Measurements from ENCODE around the gene PPP2R2D.
A peak's percentile ranks its signal among the peaks of the same experiment; 100 is the strongest.

PPP2R2D gene

GRCh38 chr10:131996466-131997365, 95.9 kb downstream of the PPP2R2D start:
- Histone ChIP-seq H3K4me3 (ENCODE audit: low read length) (no peak overlapping the region), H3K9me3 (ENCODE audit: low read length) (no peaks in the 10 kb centered on the region), H2AFZ (ENCODE audit: low read depth, low read length) (no peak overlapping the region), H3K36me3 (ENCODE audit: insufficient read depth, low read length) (no peaks in the 10 kb centered on the region), H3K27me3 (ENCODE audit: insufficient read depth, low read length) (no peaks in the 10 kb centered on the region), H3K4me1 (ENCODE audit: insufficient read depth, low read length) (peaks cover 8% of the 10 kb centered on the region)

DNA sequence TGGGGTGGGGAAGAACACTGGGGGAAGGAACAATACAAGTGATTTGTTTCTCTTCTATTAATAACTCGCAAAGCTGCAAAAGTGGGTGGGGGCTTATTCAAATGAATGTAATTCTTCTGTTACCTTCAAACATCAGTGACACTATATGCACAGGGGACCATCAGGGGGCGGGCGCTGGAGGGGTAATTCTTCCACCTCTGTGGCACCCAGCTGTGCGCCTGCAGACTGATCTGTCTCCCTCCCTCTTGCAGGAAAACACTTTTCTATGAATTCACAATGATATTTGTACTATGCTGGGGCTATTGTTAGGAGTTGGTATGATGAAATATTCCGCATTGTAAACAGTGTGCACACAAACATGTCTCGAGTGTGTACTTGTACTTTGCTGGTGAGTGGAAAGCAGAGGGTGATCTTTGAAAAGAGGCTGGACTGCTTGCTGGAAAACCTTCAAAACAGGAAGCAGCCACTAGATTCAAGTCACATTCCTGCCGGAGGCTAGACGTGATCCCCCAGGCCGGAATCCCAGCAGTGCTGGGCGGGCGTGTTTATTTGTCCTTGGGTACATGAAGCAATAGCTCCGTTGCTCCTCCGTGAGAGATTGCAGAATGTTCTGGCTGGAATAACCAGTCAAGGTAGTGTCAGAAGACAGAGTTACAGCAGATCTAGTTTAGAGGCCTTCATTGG, 96.7 kb downstream of the PPP2R2D start:
- H2AFZ ChIP-seq (ENCODE audit: low read depth, low read length): peak overlapping the region; percentile 60
- peaks cover 8% of the 10 kb centered on the region for H3K4me1 ChIP-seq (ENCODE audit: insufficient read depth, low read length)
- H3K27me3 ChIP-seq (ENCODE audit: insufficient read depth, low read length): no peaks in the 10 kb centered on the region
- no peak overlapping the region for H3K4me3 ChIP-seq (ENCODE audit: low read length)
- no peaks in the 10 kb centered on the region for H3K9me3 ChIP-seq (ENCODE audit: low read length)
- no peaks in the 10 kb centered on the region for H3K36me3 ChIP-seq (ENCODE audit: insufficient read depth, low read length)

- Histone ChIP-seq H3K27me3 (ENCODE audit: insufficient read depth, low read length) (no peaks in the 10 kb centered on the region), H3K4me1 (ENCODE audit: insufficient read depth, low read length) (peaks cover 8% of the 10 kb centered on the region), H2AFZ (ENCODE audit: low read depth, low read length) (peak overlapping the region; percentile 60), H3K4me3 (ENCODE audit: low read length) (no peak overlapping the region), H3K36me3 (ENCODE audit: insufficient read depth, low read length) (no peaks in the 10 kb centered on the region), H3K9me3 (ENCODE audit: low read length) (no peaks in the 10 kb centered on the region)
Observed at GRCh38 chr10:131998050-131998844, 97.4 kb downstream of the PPP2R2D start.

DNA sequence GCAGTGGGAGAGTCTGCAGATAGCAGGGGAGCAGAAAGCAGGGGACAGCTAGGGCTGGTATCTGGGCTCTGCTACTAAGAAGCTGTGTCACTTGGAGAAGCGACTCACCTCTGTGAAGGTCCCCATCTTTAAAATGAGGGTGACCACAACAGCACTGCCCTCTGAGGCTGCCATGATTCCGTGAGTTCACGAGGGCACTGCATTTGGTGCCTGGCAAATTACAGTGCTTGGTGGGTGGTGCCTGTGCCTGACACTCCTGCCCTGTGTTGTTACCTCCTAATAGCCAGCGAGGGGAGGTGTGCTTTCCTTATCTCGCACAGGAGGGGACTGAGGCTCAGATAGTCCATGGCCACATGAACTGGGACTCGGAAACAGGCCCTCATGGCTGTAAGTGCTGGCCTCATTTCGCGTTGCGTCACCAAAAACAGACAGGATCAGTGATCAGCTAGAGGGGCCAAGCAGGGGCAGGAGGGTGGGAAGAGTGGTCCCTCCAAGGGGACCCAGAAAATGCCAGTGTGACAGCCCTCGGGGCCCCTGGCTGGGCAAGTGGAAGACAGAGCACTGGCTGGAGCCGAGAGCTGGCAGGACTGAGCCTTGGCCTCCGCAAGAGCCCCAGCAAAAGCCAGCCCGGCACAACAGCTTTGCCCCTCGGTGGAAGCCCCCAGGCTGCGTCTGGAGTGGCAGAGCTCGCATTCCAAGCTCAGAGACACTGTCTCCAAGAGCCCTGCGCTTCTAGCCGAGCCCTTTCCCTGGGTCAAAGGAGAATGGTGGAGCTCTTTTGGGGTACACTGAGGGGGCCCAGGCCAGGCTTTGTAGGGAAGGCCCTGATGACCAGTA, 98.3 kb downstream of the PPP2R2D start:
- Histone ChIP-seq H3K4me1 (ENCODE audit: insufficient read depth, low read length) (peaks cover 8% of the 10 kb centered on the region), H3K4me3 (ENCODE audit: low read length) (no peak overlapping the region), H3K36me3 (ENCODE audit: insufficient read depth, low read length) (no peaks in the 10 kb centered on the region), H2AFZ (ENCODE audit: low read depth, low read length) (no peak overlapping the region), H3K27me3 (ENCODE audit: insufficient read depth, low read length) (peaks cover 3% of the 10 kb centered on the region), H3K9me3 (ENCODE audit: low read length) (no peaks in the 10 kb centered on the region)

- Histone ChIP-seq H3K4me1 (ENCODE audit: insufficient read depth, low read length) (peaks cover 8% of the 10 kb centered on the region), H3K36me3 (ENCODE audit: insufficient read depth, low read length) (no peaks in the 10 kb centered on the region), H3K4me3 (ENCODE audit: low read length) (no peak overlapping the region), H2AFZ (ENCODE audit: low read depth, low read length) (no peak overlapping the region), H3K27me3 (ENCODE audit: insufficient read depth, low read length) (peaks cover 3% of the 10 kb centered on the region), H3K9me3 (ENCODE audit: low read length) (no peaks in the 10 kb centered on the region)
Observed at GRCh38 chr10:132001238-132001972, 100.6 kb downstream of the PPP2R2D start.

DNA sequence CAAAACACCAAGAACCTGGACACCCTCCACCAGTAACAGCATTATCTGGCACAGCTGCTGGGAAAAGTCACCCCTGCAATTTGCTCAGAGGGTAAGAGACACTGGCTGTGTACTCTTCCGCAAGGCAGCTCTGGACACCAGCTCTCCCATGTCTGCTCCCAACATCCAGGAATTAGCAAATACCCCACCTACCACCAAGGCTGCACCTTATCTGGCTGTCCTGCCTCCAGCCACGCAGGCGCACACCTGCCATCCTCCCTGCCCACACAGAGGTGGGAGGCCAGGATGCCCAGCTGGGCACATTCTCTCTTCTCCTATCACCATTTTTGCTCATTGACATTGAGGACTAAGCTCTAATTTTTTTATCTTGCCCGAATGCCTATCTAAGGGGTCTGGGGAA, 101.2 kb downstream of the PPP2R2D start:
- Histone ChIP-seq H2AFZ (ENCODE audit: low read depth, low read length) (no peak overlapping the region), H3K36me3 (ENCODE audit: insufficient read depth, low read length) (no peaks in the 10 kb centered on the region), H3K9me3 (ENCODE audit: low read length) (peaks cover 3% of the 10 kb centered on the region), H3K4me1 (ENCODE audit: insufficient read depth, low read length) (peaks cover 8% of the 10 kb centered on the region), H3K27me3 (ENCODE audit: insufficient read depth, low read length) (peaks cover 5% of the 10 kb centered on the region), H3K4me3 (ENCODE audit: low read length) (no peak overlapping the region)

- Histone ChIP-seq H3K4me3 (ENCODE audit: low read length) (no peak overlapping the region), H3K27me3 (ENCODE audit: insufficient read depth, low read length) (peaks cover 13% of the 10 kb centered on the region), H3K36me3 (ENCODE audit: insufficient read depth, low read length) (no peaks in the 10 kb centered on the region), H3K9me3 (ENCODE audit: low read length) (peaks cover 4% of the 10 kb centered on the region), H2AFZ (ENCODE audit: low read depth, low read length) (no peak overlapping the region), H3K4me1 (ENCODE audit: insufficient read depth, low read length) (no peaks in the 10 kb centered on the region)
Observed at GRCh38 chr10:132003282-132003924, 102.6 kb downstream of the PPP2R2D start.

DNA sequence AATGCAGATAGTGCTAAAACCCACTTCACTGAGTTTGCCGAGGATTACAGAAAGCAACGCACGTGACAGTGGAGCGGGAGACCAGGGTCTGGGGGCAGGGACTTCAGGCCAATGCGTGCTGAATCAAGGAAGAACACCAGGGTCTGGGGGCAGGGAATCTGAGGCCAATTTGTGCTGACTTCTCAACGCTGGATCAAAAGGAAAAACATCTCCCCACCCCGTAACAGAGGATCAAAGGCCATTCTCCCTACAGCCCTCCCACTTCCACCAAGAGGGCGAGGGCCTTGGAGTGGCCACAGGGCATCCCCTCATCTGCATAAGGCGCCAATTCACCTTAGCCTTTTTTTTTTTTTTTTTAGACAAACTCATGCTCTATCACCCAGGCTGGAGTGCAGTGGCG, 103.2 kb downstream of the PPP2R2D start:
- H2AFZ ChIP-seq (ENCODE audit: low read depth, low read length): no peak overlapping the region
- H3K27me3 ChIP-seq (ENCODE audit: insufficient read depth, low read length): peaks cover 13% of the 10 kb centered on the region
- H3K4me1 ChIP-seq (ENCODE audit: insufficient read depth, low read length): no peaks in the 10 kb centered on the region
- H3K9me3 ChIP-seq (ENCODE audit: low read length): peaks cover 4% of the 10 kb centered on the region
- no peak overlapping the region for H3K4me3 ChIP-seq (ENCODE audit: low read length)
- H3K36me3 ChIP-seq (ENCODE audit: insufficient read depth, low read length): no peaks in the 10 kb centered on the region

- H3K4me1 ChIP-seq (ENCODE audit: insufficient read depth, low read length): no peaks in the 10 kb centered on the region
- H3K4me3 ChIP-seq (ENCODE audit: low read length): no peak overlapping the region
- H3K27me3 ChIP-seq (ENCODE audit: insufficient read depth, low read length): peaks cover 16% of the 10 kb centered on the region
- no peak overlapping the region for H2AFZ ChIP-seq (ENCODE audit: low read depth, low read length)
- peaks cover 4% of the 10 kb centered on the region for H3K9me3 ChIP-seq (ENCODE audit: low read length)
- no peaks in the 10 kb centered on the region for H3K36me3 ChIP-seq (ENCODE audit: insufficient read depth, low read length)
Observed at GRCh38 chr10:132005147-132005546, 104.3 kb downstream of the PPP2R2D start.

DNA sequence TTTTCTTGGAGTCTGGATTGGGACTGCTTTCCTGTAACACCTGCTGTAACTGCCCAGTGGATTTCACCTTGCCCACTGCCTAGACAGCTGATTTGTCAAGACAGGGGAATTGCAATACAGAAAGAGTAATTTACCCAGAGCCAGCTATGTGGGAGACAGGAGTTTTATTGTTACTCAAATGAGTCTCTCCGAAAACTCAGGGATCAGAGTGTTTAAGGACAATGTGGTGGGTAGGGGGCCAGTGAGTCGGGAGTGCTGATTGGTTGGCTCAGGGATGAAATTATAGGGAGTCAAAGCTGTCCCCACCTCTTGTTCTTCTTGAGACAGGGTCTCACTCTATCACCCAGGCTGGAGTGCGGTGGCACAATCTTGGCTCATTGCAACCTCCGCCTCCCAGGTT, 106.2 kb downstream of the PPP2R2D start:
- Histone ChIP-seq H3K4me3 (ENCODE audit: low read length) (no peak overlapping the region), H3K36me3 (ENCODE audit: insufficient read depth, low read length) (no peaks in the 10 kb centered on the region), H3K9me3 (ENCODE audit: low read length) (peaks cover 4% of the 10 kb centered on the region), H3K4me1 (ENCODE audit: insufficient read depth, low read length) (no peaks in the 10 kb centered on the region), H3K27me3 (ENCODE audit: insufficient read depth, low read length) (peaks cover 19% of the 10 kb centered on the region), H2AFZ (ENCODE audit: low read depth, low read length) (no peak overlapping the region)

GRCh38 chr10:132007681-132008080, 106.9 kb downstream of the PPP2R2D start:
- no peaks in the 10 kb centered on the region for H3K4me1 ChIP-seq (ENCODE audit: insufficient read depth, low read length)

More at GRCh38 chr10:132007681-132008080, 106.9 kb downstream of the PPP2R2D start:
- H3K9me3 ChIP-seq (ENCODE audit: low read length): peaks cover 4% of the 10 kb centered on the region
- H3K36me3 ChIP-seq (ENCODE audit: insufficient read depth, low read length): no peaks in the 10 kb centered on the region
- no peak overlapping the region for H2AFZ ChIP-seq (ENCODE audit: low read depth, low read length)
- peaks cover 19% of the 10 kb centered on the region for H3K27me3 ChIP-seq (ENCODE audit: insufficient read depth, low read length)
- no peak overlapping the region for H3K4me3 ChIP-seq (ENCODE audit: low read length)

All from neuron (in vitro differentiated cells).